Left renal pelvis (tissue), 4 donors: ENCODE measurements around the gene TOB1. TPM values are rescaled to one million over a fixed set of nuclear protein-coding genes. Genes with fewer than 3 reads are reported as not detected.

Experiments
- DNase-seq, 4 donors: peaks; one replicate each; pipeline ENCODE4 v3.0.0-alpha.2; 2013; ENCODE audit warnings: low read depth in 4 of 4, low spot score in 3 of 4
- polyA plus RNA-seq, 4 donors: library from polyadenylated mRNA; unstranded; fragments of 120-200 nt; gene quantifications; one replicate each; pipeline ENCODE4 v1.2.1, GENCODE V29; 2013; ENCODE audit not compliant: insufficient read length in 4 of 4

Gene TOB1
- polyA plus RNA-seq, 4 donors, result 45.2 to 70.8 (median 47.9) TPM

- no peak for DNase-seq
These were observed 32.4 kb downstream of the TOB1 start for GRCh38 chr17:50833510-50834428.

- no peak for DNase-seq
These were observed 33.2 kb downstream of the TOB1 start for GRCh38 chr17:50832864-50833381.

- no peak for DNase-seq
These were observed 33.8 kb downstream of the TOB1 start for GRCh38 chr17:50832267-50832863.

GRCh38 chr17:50831471-50831928 is 34.7 kb downstream of the TOB1 start:
- DNase-seq, result no peak

- DNase-seq, result no peak
These were observed 35.2 kb downstream of the TOB1 start for GRCh38 chr17:50830994-50831393.

GRCh38 chr17:50830352-50830751 is 35.8 kb downstream of the TOB1 start:
- no peak for DNase-seq

- no peak for DNase-seq
These were observed 36.8 kb downstream of the TOB1 start for GRCh38 chr17:50829332-50829731.

GRCh38 chr17:50828508-50829170 is 37.5 kb downstream of the TOB1 start:
- DNase-seq, result no peak

GRCh38 chr17:50825188-50825587 is 41.0 kb downstream of the TOB1 start:
- no peak for DNase-seq

- DNase-seq, result no peak
These were observed 41.7 kb downstream of the TOB1 start for GRCh38 chr17:50824429-50824828.

GRCh38 chr17:50822550-50822949 is 43.6 kb downstream of the TOB1 start:
- no peak for DNase-seq

- no peak for DNase-seq
These were observed 45.5 kb downstream of the TOB1 start for GRCh38 chr17:50820651-50821050.

GRCh38 chr17:50818921-50819657 is 47.1 kb downstream of the TOB1 start:
- no peak for DNase-seq

GRCh38 chr17:50818261-50818660 is 47.9 kb downstream of the TOB1 start:
- DNase-seq, result no peak

- DNase-seq, result no peak
These were observed 48.3 kb downstream of the TOB1 start for GRCh38 chr17:50817838-50818237.

- DNase-seq, result no peak
These were observed 49.1 kb downstream of the TOB1 start for GRCh38 chr17:50816771-50817751.

GRCh38 chr17:50816271-50816670 is 49.9 kb downstream of the TOB1 start:
- DNase-seq, result no peak

- DNase-seq, result no peak
These were observed 50.8 kb downstream of the TOB1 start for GRCh38 chr17:50815400-50815799.

- DNase-seq, result no peak
These were observed 52.6 kb downstream of the TOB1 start for GRCh38 chr17:50813583-50813982.
